ENCODE measurements around the gene SNX14.

DNA sequence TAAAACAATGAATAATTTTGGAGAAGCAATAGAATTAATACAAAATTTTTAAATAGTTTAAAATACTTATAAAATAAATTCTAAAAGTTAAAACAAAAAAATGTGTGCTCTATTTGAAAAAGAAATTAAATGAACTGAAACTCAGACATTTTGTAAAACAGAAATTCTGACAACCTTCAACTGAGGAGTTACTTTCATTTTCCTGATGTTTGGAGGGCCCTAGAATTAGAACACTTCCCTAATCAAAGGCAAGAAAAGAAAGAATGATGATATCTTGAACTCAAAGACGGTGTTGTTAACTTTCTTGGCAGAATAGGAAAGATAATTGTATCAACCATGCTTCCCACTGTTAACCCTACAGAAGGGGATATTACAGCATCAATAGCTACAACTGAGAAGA, 27.9 kb downstream of the SNX14 start:
- TF ChIP-seq, protein P1, sequence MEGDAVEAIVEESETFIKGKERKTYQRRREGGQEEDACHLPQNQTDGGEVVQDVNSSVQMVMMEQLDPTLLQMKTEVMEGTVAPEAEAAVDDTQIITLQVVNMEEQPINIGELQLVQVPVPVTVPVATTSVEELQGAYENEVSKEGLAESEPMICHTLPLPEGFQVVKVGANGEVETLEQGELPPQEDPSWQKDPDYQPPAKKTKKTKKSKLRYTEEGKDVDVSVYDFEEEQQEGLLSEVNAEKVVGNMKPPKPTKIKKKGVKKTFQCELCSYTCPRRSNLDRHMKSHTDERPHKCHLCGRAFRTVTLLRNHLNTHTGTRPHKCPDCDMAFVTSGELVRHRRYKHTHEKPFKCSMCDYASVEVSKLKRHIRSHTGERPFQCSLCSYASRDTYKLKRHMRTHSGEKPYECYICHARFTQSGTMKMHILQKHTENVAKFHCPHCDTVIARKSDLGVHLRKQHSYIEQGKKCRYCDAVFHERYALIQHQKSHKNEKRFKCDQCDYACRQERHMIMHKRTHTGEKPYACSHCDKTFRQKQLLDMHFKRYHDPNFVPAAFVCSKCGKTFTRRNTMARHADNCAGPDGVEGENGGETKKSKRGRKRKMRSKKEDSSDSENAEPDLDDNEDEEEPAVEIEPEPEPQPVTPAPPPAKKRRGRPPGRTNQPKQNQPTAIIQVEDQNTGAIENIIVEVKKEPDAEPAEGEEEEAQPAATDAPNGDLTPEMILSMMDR (IDR thresholded peaks at IDR 0.05), result no peak
- TF ChIP-seq POLR2AphosphoS5 (IDR thresholded peaks at IDR 0.05), result no peak
